Esophagus muscularis mucosa (tissue), 4 donors: Measurements from ENCODE around the gene OR6C70. TPM values are rescaled to one million over a fixed set of nuclear protein-coding genes. Genes with fewer than 3 reads are reported as not detected.

ENCODE experiments used
- DNase-seq: peaks from one replicate; pipeline ENCODE4 v3.0.0-alpha.2; 2017; ENCODE audit errors: extremely low spot score
- H3K27ac ChIP-seq, 4 donors: fragments of 200-600 bp; sonication (generic); replicated peaks in 1 of 4; 1 replicate in 3 of 4; 2 replicates in 1 of 4; pipeline ENCODE4 v1.5.1; 2016 to 2019; ENCODE audit warnings: mild to moderate bottlenecking in 1 of 4
- H3K27me3 ChIP-seq, 4 donors: fragments of 200-600 bp; sonication (generic); one replicate each; pipeline versions ENCODE4 v1.5.1 to v1.6.0; 2016 to 2019
- H3K36me3 ChIP-seq, 4 donors: fragments of 200-600 bp; sonication (generic); one replicate each; pipeline ENCODE4 v1.5.1; 2016 to 2019
- H3K4me1 ChIP-seq, 4 donors: fragments of 200-600 bp; sonication (generic); one replicate each; pipeline ENCODE4 v1.5.1; 2016 to 2019
- H3K4me3 ChIP-seq, 4 donors: fragments of 200-600 bp; sonication (generic); 1 replicate in 2 of 4; 2 replicates in 2 of 4; pipeline ENCODE4 v1.5.1; 2016 to 2019; ENCODE audit warnings: mild to moderate bottlenecking in 4 of 4, moderate library complexity in 1 of 4
- H3K9me3 ChIP-seq, 4 donors: fragments of 200-600 bp; sonication (generic); 1 replicate in 3 of 4; 2 replicates in 1 of 4; pipeline ENCODE4 v1.5.1; 2016 to 2019
- CTCF ChIP-seq, 3 experiments: fragments of 200-600 bp in 2 of 3; fragments of 450-650 bp in 1 of 3; sonication (generic) in 2 of 3; IDR thresholded peaks; one replicate each; pipeline ENCODE4 v1.5.1; 2017 to 2019; ENCODE audit warnings: antibody characterized with exemption in 3 of 3, mild to moderate bottlenecking in 2 of 3, moderate library complexity in 1 of 3
- EP300 ChIP-seq: sonication (generic); formaldehyde crosslinking; IDR thresholded peaks from one replicate; pipeline ENCODE4 v1.6.1; 2017; ENCODE audit warnings: antibody characterized with exemption
- POLR2A ChIP-seq: fragments of 450-650 bp; IDR thresholded peaks from one replicate; pipeline ENCODE4 v1.6.1; 2017; ENCODE audit warnings: antibody characterized with exemption, moderate library complexity, mild to moderate bottlenecking, low read depth
- POLR2AphosphoS5 ChIP-seq, 2 donors: sonication (generic); formaldehyde crosslinking; IDR thresholded peaks; one replicate each; pipeline ENCODE4 v1.6.1; 2017; ENCODE audit warnings: antibody characterized with exemption in 2 of 2
- WGBS: methylation state at CpG from one replicate; pipeline ENCODE4 v1.1.5; 2018; 5-methylcytosine and 5-hydroxymethylcytosine counted together
- intact Hi-C: fragments of 100-400 bp; cut with DNase I; formaldehyde crosslinking; loops from one replicate; pipeline ENCODE4 v1.15.1; 2023
- total RNA-seq, 4 donors: library from RNA; depleted of rRNA; stranded (reverse); fragments of >200 nt; gene quantifications; one replicate each; pipeline versions ENCODE4 v1.1.0 to v1.2.1, GENCODE V29; 2016

OR6C70 gene
- not detected for total RNA-seq

GRCh38 chr12:55470088-55470829 is at the start of gene OR6C70:
Gene OR6C70, minus strand, starts transcription at chr12:55470138. Its CDS starts 0 bp downstream, at chr12:55470138.
- Histone ChIP-seq H3K9me3 (no peaks in the 10 kb centered on the region), H3K27me3 (no peaks in the 10 kb centered on the region), H3K27ac (no peak within 1 kb of the TSS), H3K4me1 (no peaks in the 10 kb centered on the region), H3K36me3 (no peaks in the 10 kb centered on the region), H3K4me3 (no peak within 1 kb of the TSS)
- intact Hi-C loops = no loop called here
- whole genome bisulfite sequencing = 74% methylated on average over 3 of the region's 3 CpGs
- no peak for TF ChIP-seq POLR2A
- TF ChIP-seq EP300 = no peak
- no peak for TF ChIP-seq POLR2AphosphoS5 (IDR thresholded peaks at IDR 0.05)
- TF ChIP-seq CTCF (IDR thresholded peaks at IDR 0.05) = no peak
- DNase-seq = no peak

- no peaks in the 10 kb centered on the region for H3K36me3 ChIP-seq
- H3K9me3 ChIP-seq = no peaks in the 10 kb centered on the region
- no peak for TF ChIP-seq EP300
- no peak for TF ChIP-seq POLR2A
- TF ChIP-seq CTCF (IDR thresholded peaks at IDR 0.05) = no peak
- no peak for TF ChIP-seq POLR2AphosphoS5 (IDR thresholded peaks at IDR 0.05)
- H3K27me3 ChIP-seq = no peaks in the 10 kb centered on the region
- no peaks in the 10 kb centered on the region for H3K4me1 ChIP-seq
- intact Hi-C loops = no loop called here
- H3K27ac ChIP-seq = no peak overlapping the region
- H3K4me3 ChIP-seq = no peak overlapping the region
- no peak for DNase-seq
These were observed 46.5 kb upstream of the OR6C70 start for GRCh38 chr12:55516391-55516790.

- WGBS = no CpG with 5 or more reads among the region's 1 CpG
- Histone ChIP-seq H3K4me1 (no peaks in the 10 kb centered on the region), H3K36me3 (no peaks in the 10 kb centered on the region), H3K27ac (no peak overlapping the region), H3K27me3 (no peaks in the 10 kb centered on the region), H3K4me3 (no peak overlapping the region), H3K9me3 (no peaks in the 10 kb centered on the region)
- intact Hi-C loops = no loop called here
- no peak for DNase-seq
- TF ChIP-seq CTCF (IDR thresholded peaks at IDR 0.05) (no peak), EP300 (no peak), POLR2AphosphoS5 (IDR thresholded peaks at IDR 0.05) (no peak)
These were observed 45.8 kb upstream of the OR6C70 start for GRCh38 chr12:55515696-55516095.

- Histone ChIP-seq H3K4me1 (no peaks in the 10 kb centered on the region), H3K9me3 (no peaks in the 10 kb centered on the region), H3K27me3 (no peaks in the 10 kb centered on the region), H3K36me3 (no peaks in the 10 kb centered on the region), H3K4me3 (no peak overlapping the region), H3K27ac (no peak overlapping the region)
- intact Hi-C loops = no loop called here
- no peak for TF ChIP-seq CTCF (IDR thresholded peaks at IDR 0.05)
- TF ChIP-seq EP300 = no peak
- no peak for TF ChIP-seq POLR2AphosphoS5 (IDR thresholded peaks at IDR 0.05)
- TF ChIP-seq POLR2A = no peak
- WGBS = 31% methylated on average over 2 of the region's 2 CpGs
- DNase-seq = no peak
These were observed 31.7 kb upstream of the OR6C70 start for GRCh38 chr12:55501601-55502000.

- no peaks in the 10 kb centered on the region for H3K36me3 ChIP-seq
- H3K4me3 ChIP-seq = no peak overlapping the region
- WGBS = 17% methylated on average over 2 of the region's 2 CpGs
- H3K27ac ChIP-seq = no peak overlapping the region
- no peaks in the 10 kb centered on the region for H3K27me3 ChIP-seq
- intact Hi-C loops = no loop called here
- H3K9me3 ChIP-seq = no peaks in the 10 kb centered on the region
- DNase-seq = no peak
- no peaks in the 10 kb centered on the region for H3K4me1 ChIP-seq
- TF ChIP-seq POLR2A (no peak), POLR2AphosphoS5 (IDR thresholded peaks at IDR 0.05) (no peak), EP300 (no peak), CTCF (IDR thresholded peaks at IDR 0.05) (no peak)
These were observed 29.9 kb upstream of the OR6C70 start for GRCh38 chr12:55499810-55500252.
